GM12878 (cell line): Measurements from ENCODE around the gene PSMD10. TPM values are rescaled to one million over a fixed set of nuclear protein-coding genes. Genes with fewer than 3 reads are reported as not detected.

Experiments used
- ATAC-seq: fragments of 200-7000 bp; cut with Tn5 transposase; 3 replicates; pipeline ENCODE4 v1.9.1; 2020; ENCODE audit warnings: mild to moderate bottlenecking, moderate library complexity
- BruUV-seq: library from RNA; stranded (reverse); fragments of 400-500 nt; replicated peaks from 2 replicates; lab custom pipeline; 2021; lab: Mats Ljungman, UMichigan
- CTCF ChIA-PET: fragments of 300-600 bp; sonication (Branson Sonifier 250); formaldehyde crosslinking; extraction: SDS; loops from one replicate; lab custom pipeline; 2021; ENCODE audit warnings: inconsistent platforms; lab: Yijun Ruan, JAX
- POLR2A ChIA-PET: fragments of 350-600 bp; formaldehyde crosslinking; extraction: SDS; loops from one replicate; lab custom pipeline; 2021; ENCODE audit warnings: inconsistent platforms; lab: Charles Lee
- RAD21 ChIA-PET: fragments of 300-600 bp; sonication (Branson Sonifier 250); formaldehyde crosslinking; loops from one replicate; lab custom pipeline; 2023; ENCODE audit warnings: antibody characterized with exemption; ENCODE audit not compliant: unreplicated experiment; lab: Charles Lee
- SMC1A ChIA-PET: fragments of 300-600 bp; sonication (Branson Sonifier 250); formaldehyde crosslinking; loops from one replicate; lab custom pipeline; 2023; ENCODE audit not compliant: unreplicated experiment, uncharacterized antibody; lab: Charles Lee
- DNase-seq: peaks from one replicate; pipeline ENCODE4 v3.0.0-alpha.2; 2011; ENCODE audit warnings: low read depth, low spot score
- FAIRE-seq: peaks from 3 replicates; lab custom pipeline; 2011; peaks lifted over from hg19 to GRCh38; lab: Jason Lieb, UNC
- H2AFZ ChIP-seq: 2 replicates; pipeline ENCODE4 v1.6.0; 2011; ENCODE audit warnings: low read depth, low read length, control low read depth; ENCODE audit not compliant: control insufficient read depth
- H3K27ac ChIP-seq: 2 replicates; pipeline ENCODE4 v1.5.1; 2011; ENCODE audit warnings: control low read depth; ENCODE audit not compliant: control insufficient read depth, insufficient read depth
- H3K27me3 ChIP-seq, 2 experiments: replicated peaks in 1 of 2; 2 replicates each; pipeline versions ENCODE4 v1.6.0 to v1.6.1; 2011; ENCODE audit warnings: low read length in 1 of 2; ENCODE audit not compliant: control insufficient read depth in 2 of 2, insufficient read depth in 2 of 2
- H3K36me3 ChIP-seq, 2 experiments: 2 replicates each; pipeline ENCODE4 v1.5.1; 2011; ENCODE audit warnings: low read length in 1 of 2; ENCODE audit not compliant: control insufficient read depth in 2 of 2, insufficient read depth in 2 of 2
- H3K4me1 ChIP-seq: 2 replicates; pipeline ENCODE4 v1.6.1; 2011; ENCODE audit warnings: mild to moderate bottlenecking, low read length, moderate library complexity, mixed read lengths; ENCODE audit not compliant: control insufficient read depth, insufficient read depth
- H3K4me2 ChIP-seq: 2 replicates; pipeline ENCODE4 v1.6.0; 2011; ENCODE audit warnings: control low read depth; ENCODE audit not compliant: control insufficient read depth, insufficient read depth
- H3K4me3 ChIP-seq: fragments of 200-600 bp; sonication (generic); 2 replicates; pipeline ENCODE4 v1.5.1; 2016
- H3K79me2 ChIP-seq: 2 replicates; pipeline ENCODE4 v1.6.0; 2011; ENCODE audit warnings: low read length; ENCODE audit not compliant: control insufficient read depth, insufficient read depth
- H3K9ac ChIP-seq: 2 replicates; pipeline ENCODE4 v1.8.0; 2011; ENCODE audit warnings: low read length, control low read depth, mixed read lengths; ENCODE audit not compliant: control insufficient read depth, insufficient read depth
- H3K9me3 ChIP-seq: replicated peaks from 3 replicates; pipeline ENCODE4 v1.5.1; 2011; ENCODE audit warnings: mild to moderate bottlenecking, low read length; ENCODE audit not compliant: control insufficient read depth, insufficient read depth
- H4K20me1 ChIP-seq: 2 replicates; pipeline ENCODE4 v1.6.0; 2011; ENCODE audit not compliant: control insufficient read depth, insufficient read depth
- ASH2L ChIP-seq: fragments of 300-600, 200-600 bp; sonication (generic); IDR thresholded peaks from 2 replicates; pipeline ENCODE4 v1.6.1; 2017; ENCODE audit warnings: low read depth, mild to moderate bottlenecking, borderline replicate concordance
- BCL3 ChIP-seq: IDR thresholded peaks from 2 replicates; pipeline ENCODE4 v1.6.1; 2011; ENCODE audit warnings: borderline replicate concordance, low read depth, mild to moderate bottlenecking, moderate library complexity, low read length; ENCODE audit not compliant: insufficient read depth, poor library complexity, severe bottlenecking
- BRCA1 ChIP-seq: IDR thresholded peaks from 2 replicates; pipeline ENCODE4 v1.6.1; 2011; ENCODE audit warnings: low read depth, low read length, improper control_type of control experiment
- CBFB ChIP-seq: IDR thresholded peaks from 2 replicates; pipeline ENCODE4 v1.6.1; 2016; ENCODE audit warnings: antibody characterized with exemption, low read depth
- E2F4 ChIP-seq: IDR thresholded peaks from 2 replicates; pipeline ENCODE4 v1.6.1; 2012; ENCODE audit warnings: low read depth, low read length, improper control_type of control experiment
- EGR1 ChIP-seq, 2 experiments: IDR thresholded peaks; 1 replicate in 1 of 2; 2 replicates in 1 of 2; pipeline ENCODE4 v1.6.1; 2011 to 2012; ENCODE audit warnings: low read depth in 2 of 2, low read length in 2 of 2, borderline replicate concordance in 1 of 2, mild to moderate bottlenecking in 1 of 2, moderate library complexity in 1 of 2
- ESRRA ChIP-seq: IDR thresholded peaks from 2 replicates; pipeline ENCODE4 v1.6.1; 2012; ENCODE audit warnings: mild to moderate bottlenecking, low read length, improper control_type of control experiment
- HSF1 ChIP-seq: fragments of 150-350 bp; IDR thresholded peaks from 2 replicates; pipeline ENCODE4 v1.6.1; 2014; ENCODE audit warnings: mild to moderate bottlenecking, low read depth, low read length
- JUNB ChIP-seq: IDR thresholded peaks from 2 replicates; pipeline ENCODE4 v1.6.1; 2016; ENCODE audit warnings: antibody characterized with exemption, mild to moderate bottlenecking
- JUND ChIP-seq: IDR thresholded peaks from 2 replicates; pipeline ENCODE4 v1.6.1; 2012; ENCODE audit warnings: low read depth, mild to moderate bottlenecking, low read length, improper control_type of control experiment, moderate library complexity
- RAD51 ChIP-seq: fragments of 450-650 bp; IDR thresholded peaks from 2 replicates; pipeline ENCODE4 v1.6.1; 2016; ENCODE audit warnings: moderate library complexity, mild to moderate bottlenecking, inconsistent platforms
- RCOR1 ChIP-seq: conservative IDR thresholded peaks from 2 replicates; pipeline ENCODE4 v1.6.1; 2012; ENCODE audit warnings: low read depth, low read length, improper control_type of control experiment
- YBX1 ChIP-seq: fragments of 450-650 bp; IDR thresholded peaks from 2 replicates; pipeline ENCODE4 v1.6.1; 2016; ENCODE audit warnings: antibody characterized with exemption
- ZBTB40 ChIP-seq: fragments of 450-650 bp; IDR thresholded peaks from 2 replicates; pipeline ENCODE4 v1.6.1; 2016; ENCODE audit warnings: mild to moderate bottlenecking, moderate library complexity, borderline replicate concordance
- WGBS: methylation state at CpG from one replicate; pipeline ENCODE4 v1.1.6; 2016; ENCODE audit warnings: low lambda C conversion rate; ENCODE audit not compliant: insufficient replicate concordance, insufficient coverage; ENCODE audit errors: missing lambda C conversion rate; 5-methylcytosine and 5-hydroxymethylcytosine counted together
- in situ Hi-C: fragments of 300-500 bp; cut with MboI; formaldehyde crosslinking; loops from 9 replicates; pipeline ENCODE4 v1.14.3; 2018; ENCODE audit warnings: mixed read lengths
- intact Hi-C: fragments of 100-400 bp; cut with micrococcal nuclease; formaldehyde crosslinking; loops from one replicate; pipeline ENCODE4 v1.14.2; 2022; ENCODE audit not compliant: unreplicated experiment
- polyA plus RNA-seq, 11 experiments: library from polyadenylated mRNA; depleted of rRNA in 4 of 11; unstranded in 6 of 11; stranded (reverse) in 5 of 11; fragments of >200 nt; fragmentation: Nextera tagmentation in 4 of 11; fragmentation: Illumina TruSeq in 1 of 11; extraction: Ambion mirVana in 4 of 11; extraction: Trizol in 1 of 11; gene quantifications; 1 replicate in 1 of 11; 2 replicates in 10 of 11; pipeline versions ENCODE4 v1.2.1 to v1.2.3, GENCODE V29; 2011 to 2016; ENCODE audit warnings: inconsistent platforms in 2 of 11, missing spikeins in 2 of 11, low read depth in 1 of 11
- total RNA-seq, 4 experiments: library from RNA; depleted of rRNA in 3 of 4; stranded (reverse); fragments of >200 nt in 3 of 4; fragmentation: Illumina TruSeq in 1 of 4; extraction: Trizol in 1 of 4; gene quantifications; 2 replicates each; pipeline versions ENCODE4 v1.2.1 to v1.2.3, GENCODE V29; 2013 to 2021

PSMD10 gene
- total and polyA plus RNA-seq, 10 of the 15 experiments (the other 5 are each of a cell fraction or from before 2014, with no cell fraction given): 46.9 to 152 (median 75.4) TPM

GRCh38 chrX:108123591-108124366 lies 32.4 kb upstream of the PSMD10 start:
- no peak overlapping the region for H3K4me3 ChIP-seq
- ATAC-seq: no peak
- FAIRE-seq: no peak
- H2AFZ ChIP-seq: no peak overlapping the region
- no peak for DNase-seq
- H3K9ac ChIP-seq: no peak overlapping the region
- POLR2A ChIA-PET: no interaction called here
- in situ Hi-C loops: no loop called here
- H3K4me1 ChIP-seq: no peaks in the 10 kb centered on the region
- no peaks in the 10 kb centered on the region for H3K36me3 ChIP-seq
- no peaks in the 10 kb centered on the region; a peak in 1 of 4 replicates for H3K27me3 ChIP-seq
- no peaks in the 10 kb centered on the region for H3K79me2 ChIP-seq
- H3K27ac ChIP-seq: no peak overlapping the region
- no peaks in the 10 kb centered on the region for H4K20me1 ChIP-seq
- SMC1A ChIA-PET: no interaction called here
- CTCF ChIA-PET: interaction anchor here (0.8 kb wide), 1 partner anchor 20 kb away, joined by 3 read pairs; no protein-coding TSS in a partner anchor
- H3K9me3 ChIP-seq: no peaks in the 10 kb centered on the region; the same call in 2 of the 3 replicates
- BruUV-seq: no TSS peak
- 68% methylated on average over 3 of the region's 3 CpGs for WGBS
- intact Hi-C loops: no loop called here
- RAD21 ChIA-PET: no interaction called here
- H3K4me2 ChIP-seq: no peak overlapping the region
- no peak for TF ChIP-seq RAD51
- no peak for TF ChIP-seq ZBTB40
- no peak for TF ChIP-seq YBX1
- no peak for TF ChIP-seq JUND
- no peak for TF ChIP-seq ASH2L
- no peak for TF ChIP-seq HSF1
- TF ChIP-seq BRCA1: no peak
- no peak for TF ChIP-seq EGR1 (IDR thresholded peaks at IDR 0.05; ENCODE audit: borderline replicate concordance in 1 of 2, low read depth in 2 of 2, low read length in 2 of 2)
- TF ChIP-seq JUNB: no peak
- TF ChIP-seq ESRRA: no peak
- TF ChIP-seq CBFB: no peak
- TF ChIP-seq E2F4: no peak
- TF ChIP-seq BCL3: no peak
- TF ChIP-seq RCOR1: no peak
